ENCODE data around the gene KCP. TPM values are rescaled to one million over a fixed set of nuclear protein-coding genes. Genes with fewer than 3 reads are reported as not detected.

The KCP gene
- total RNA-seq, 1 experiment from 2014 or later, result 5.3 TPM

DNA sequence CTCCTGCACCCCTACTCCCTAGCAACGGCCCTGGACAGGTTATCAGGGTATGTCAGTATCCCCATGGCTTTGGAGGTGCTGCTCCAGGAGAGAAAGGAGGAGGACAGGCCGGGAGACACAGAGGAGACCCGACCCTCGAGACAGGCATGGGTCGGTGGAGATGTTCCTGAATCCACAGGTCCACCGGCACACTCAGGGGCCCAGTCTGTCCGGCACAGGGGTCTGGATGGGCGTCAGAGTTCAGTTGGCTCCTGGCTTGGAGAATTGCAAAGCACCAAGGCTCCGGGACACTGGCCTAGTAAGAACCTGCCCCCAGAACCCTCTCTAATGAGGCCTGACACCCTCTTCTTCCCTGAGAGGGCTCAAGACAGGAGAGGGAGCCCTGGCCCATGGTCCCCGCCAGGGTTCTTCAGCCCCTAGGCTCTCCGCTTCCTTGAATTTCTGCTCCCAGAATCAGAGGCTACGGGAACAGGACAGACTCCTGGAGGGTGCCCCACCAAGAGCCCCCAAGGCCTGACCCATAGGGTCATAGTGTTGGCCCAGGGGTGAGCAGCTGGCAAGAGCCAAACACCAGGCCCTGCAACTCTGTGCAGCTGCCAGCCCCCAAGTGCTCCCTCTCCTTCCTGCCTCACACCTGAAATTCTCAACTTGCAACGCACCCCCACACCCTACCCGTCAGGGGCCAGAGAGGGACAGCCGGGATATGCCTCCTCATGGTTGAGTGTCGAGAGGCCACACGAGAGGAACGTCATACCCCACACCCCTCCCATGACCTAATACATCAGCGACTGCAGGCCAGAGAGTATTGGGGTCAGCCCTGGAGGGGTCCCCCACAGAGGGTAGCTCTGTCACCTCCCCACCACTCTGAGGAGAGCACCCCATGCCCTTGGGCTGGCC is 21.7 kb upstream of the KCP start:
- H3K18ac ChIP-seq (ENCODE audit: insufficient read length, low read depth, low read length), result no peak overlapping the region
- TF ChIP-seq CTCF (conservative IDR thresholded peaks at IDR 0.05), result no peak

More for the DNA sequence above, 21.7 kb upstream of the KCP start:
- H3K4me1 ChIP-seq (ENCODE audit: insufficient read depth, low read length), result no peaks in the 10 kb centered on the region
- H4K91ac ChIP-seq (ENCODE audit: insufficient read length, low read depth, low read length), result no peak overlapping the region
- no peak overlapping the region for H2BK5ac ChIP-seq (ENCODE audit: insufficient read length, low read length)
- no peak overlapping the region for H3K4me2 ChIP-seq (ENCODE audit: insufficient read depth, insufficient read length, low read length)
- H2AK5ac ChIP-seq (ENCODE audit: insufficient read length, low read length), result no peak overlapping the region
- no peak overlapping the region for H3K27ac Mint-ChIP-seq
- no peaks in the 10 kb centered on the region for H3K9me3 ChIP-seq (ENCODE audit: control insufficient read depth, low read depth, low read length)
- H4K5ac ChIP-seq (ENCODE audit: insufficient read length, low read depth, low read length), result no peak overlapping the region
- no peak overlapping the region for H3K4me3 Mint-ChIP-seq
- no peaks in the 10 kb centered on the region for H3K23me2 ChIP-seq (ENCODE audit: insufficient read length, low read depth, low read length, poor library complexity, severe bottlenecking)
- no CpG with 5 or more reads among the region's 19 CpGs for WGBS (ENCODE audit: extremely low coverage, insufficient read length, low lambda C conversion rate)
- no peak overlapping the region for H2AFZ ChIP-seq (ENCODE audit: low read length)
- peaks cover 7% of the 10 kb centered on the region; the same call in 1 of the 2 replicates for H3K27me3 ChIP-seq (ENCODE audit: insufficient read depth, low read length)
- H3K36me3 Mint-ChIP-seq (ENCODE audit: insufficient read depth in 1 of 3, low read depth in 3 of 3), result no peaks in the 10 kb centered on the region; a peak in 1 of 7 replicates
- H3T11ph ChIP-seq (ENCODE audit: low read length), result no peak overlapping the region
- peaks cover 2 to 7% of the 10 kb centered on the region in 2 experiments; a peak in 3 of 4 replicates for H3K4me1 Mint-ChIP-seq
- H3K79me2 ChIP-seq (ENCODE audit: insufficient read depth, low read length), result no peaks in the 10 kb centered on the region
- DNase-seq, result no peak
- H3K27me3 Mint-ChIP-seq (ENCODE audit: low read depth), result peaks cover 40% of the 10 kb centered on the region
- H2BK20ac ChIP-seq (ENCODE audit: low read depth, low read length, poor library complexity, severe bottlenecking), result no peak overlapping the region
- no peak overlapping the region for H3K4ac ChIP-seq (ENCODE audit: low read depth, low read length)
- H4K20me1 ChIP-seq (ENCODE audit: control insufficient read depth, insufficient read depth, insufficient read length), result no peaks in the 10 kb centered on the region
- H3K23ac ChIP-seq (ENCODE audit: insufficient read length, low read depth, low read length), result no peak overlapping the region
- H2BK15ac ChIP-seq (ENCODE audit: low read depth, low read length), result no peak overlapping the region
- no peaks in the 10 kb centered on the region for H3K79me1 ChIP-seq (ENCODE audit: insufficient read depth, low read depth, low read length, poor library complexity, severe bottlenecking)
- peaks cover 6% of the 10 kb centered on the region in 2 experiments; a peak in 3 of 5 replicates for H3K9me3 Mint-ChIP-seq
- H2BK120ac ChIP-seq (ENCODE audit: low read depth, low read length, poor library complexity, severe bottlenecking), result no peak overlapping the region
- H2BK12ac ChIP-seq (ENCODE audit: insufficient read length, low read depth, low read length), result no peak overlapping the region
- H3K9ac ChIP-seq (ENCODE audit: extremely low read depth, insufficient read length, low read length), result no peak overlapping the region
- H3K56ac ChIP-seq (ENCODE audit: insufficient read length, low read depth, low read length), result no peak overlapping the region
- no peak overlapping the region for H3K27ac ChIP-seq (ENCODE audit: insufficient read length, low read depth, low read length)
- H4K8ac ChIP-seq (replicated peaks; ENCODE audit: insufficient read length, low read depth, low read length), result no peak overlapping the region
- no peak overlapping the region for H3K14ac ChIP-seq (ENCODE audit: insufficient read depth, low read length)
